Ovary (tissue), 3 donors: Measurements from ENCODE around the gene OR5AL1.

Experiments
- POLR2A ChIP-seq: fragments of 450-650 bp; IDR thresholded peaks from one replicate; pipeline ENCODE4 v1.6.1; 2017; ENCODE audit warnings: antibody characterized with exemption, mild to moderate bottlenecking, moderate library complexity
- TF ChIP-seq, protein P1 (sequence below), 3 donors: fragments of 450-650 bp in 2 of 3; fragments of 200-600 bp in 1 of 3; IDR thresholded peaks; one replicate each; pipeline versions ENCODE4 v1.5.1 to v1.8.0; 2016 to 2022; ENCODE audit warnings: antibody characterized with exemption in 3 of 3, mild to moderate bottlenecking in 1 of 3
- donor health status: DM: no; HTN: no; CAD: no.

DNA sequence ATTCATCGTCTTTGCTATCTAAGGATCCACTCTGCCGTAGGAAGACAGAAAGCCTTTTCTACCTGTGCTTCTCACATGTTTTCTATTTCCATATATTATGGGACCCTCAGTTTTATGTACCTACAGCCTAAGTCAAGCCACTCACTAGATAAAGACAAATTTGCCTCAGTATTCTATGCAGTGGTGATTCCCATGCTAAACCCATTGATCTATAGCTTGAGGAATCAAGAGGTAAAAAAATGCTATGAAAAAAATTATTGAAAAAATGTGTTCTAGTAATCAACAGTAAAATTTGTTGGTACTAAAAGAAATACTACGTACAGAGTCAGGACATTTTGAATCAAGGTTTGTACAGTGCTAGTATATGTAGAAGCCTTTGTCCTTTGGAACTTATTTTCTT lies 18.1 kb upstream of the OR5AL1 start:
- TF ChIP-seq, protein P1, sequence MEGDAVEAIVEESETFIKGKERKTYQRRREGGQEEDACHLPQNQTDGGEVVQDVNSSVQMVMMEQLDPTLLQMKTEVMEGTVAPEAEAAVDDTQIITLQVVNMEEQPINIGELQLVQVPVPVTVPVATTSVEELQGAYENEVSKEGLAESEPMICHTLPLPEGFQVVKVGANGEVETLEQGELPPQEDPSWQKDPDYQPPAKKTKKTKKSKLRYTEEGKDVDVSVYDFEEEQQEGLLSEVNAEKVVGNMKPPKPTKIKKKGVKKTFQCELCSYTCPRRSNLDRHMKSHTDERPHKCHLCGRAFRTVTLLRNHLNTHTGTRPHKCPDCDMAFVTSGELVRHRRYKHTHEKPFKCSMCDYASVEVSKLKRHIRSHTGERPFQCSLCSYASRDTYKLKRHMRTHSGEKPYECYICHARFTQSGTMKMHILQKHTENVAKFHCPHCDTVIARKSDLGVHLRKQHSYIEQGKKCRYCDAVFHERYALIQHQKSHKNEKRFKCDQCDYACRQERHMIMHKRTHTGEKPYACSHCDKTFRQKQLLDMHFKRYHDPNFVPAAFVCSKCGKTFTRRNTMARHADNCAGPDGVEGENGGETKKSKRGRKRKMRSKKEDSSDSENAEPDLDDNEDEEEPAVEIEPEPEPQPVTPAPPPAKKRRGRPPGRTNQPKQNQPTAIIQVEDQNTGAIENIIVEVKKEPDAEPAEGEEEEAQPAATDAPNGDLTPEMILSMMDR (IDR thresholded peaks at IDR 0.05), result no peak
- no peak for TF ChIP-seq POLR2A
